Measurements from ENCODE around the gene MACF1. TPM values are rescaled to one million over a fixed set of nuclear protein-coding genes. Genes with fewer than 3 reads are reported as not detected.

MACF1 gene
- total RNA-seq, 1 donor from 2014 or later, result 226 TPM

DNA sequence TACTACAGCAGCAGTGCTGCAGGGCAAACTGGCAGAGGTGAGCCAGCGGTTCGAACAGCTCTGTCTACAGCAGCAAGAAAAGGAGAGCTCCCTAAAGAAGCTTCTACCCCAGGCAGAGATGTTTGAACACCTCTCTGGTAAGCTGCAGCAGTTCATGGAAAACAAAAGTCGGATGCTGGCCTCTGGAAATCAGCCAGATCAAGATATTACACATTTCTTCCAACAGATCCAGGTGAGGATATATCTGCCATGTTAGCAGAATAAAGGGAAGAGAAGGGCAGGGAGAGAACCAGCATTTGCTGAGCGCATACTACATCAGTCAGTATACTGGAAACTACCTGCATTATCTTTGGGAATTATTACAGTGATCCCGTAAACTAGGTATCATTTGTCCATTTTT lies 157.0 kb downstream of the MACF1 start:
- Histone ChIP-seq H3K4me1 (ENCODE audit: control insufficient read depth in 3 of 3, insufficient read depth in 3 of 3, low read length in 3 of 3) (peaks cover 0 to 11% (median 3%) of the 10 kb centered on the region in 3 donors), H3K27ac (ENCODE audit: low read depth, low read length) (no peak overlapping the region), H3K4me3 (ENCODE audit: low read length in 3 of 3) (no peak overlapping the region), H3K36me3 (ENCODE audit: control insufficient read depth in 3 of 3, insufficient read depth in 3 of 3, low read length in 3 of 3) (peaks cover 27 to 51% (median 43%) of the 10 kb centered on the region in 3 donors), H3K9ac (ENCODE audit: low read depth in 1 of 3, low read length in 3 of 3) (no peak overlapping the region), H3K27me3 (ENCODE audit: control insufficient read depth in 3 of 3, insufficient read depth in 3 of 3, low read length in 3 of 3) (no peaks in the 10 kb centered on the region), H3K9me3 (ENCODE audit: control insufficient read depth in 3 of 3, low read length in 3 of 3) (no peaks in the 10 kb centered on the region)

- Histone ChIP-seq H3K9me3 (ENCODE audit: control insufficient read depth in 3 of 3, low read length in 3 of 3) (no peaks in the 10 kb centered on the region), H3K27ac (ENCODE audit: low read depth, low read length) (no peak overlapping the region), H3K9ac (ENCODE audit: low read depth in 1 of 3, low read length in 3 of 3) (no peak overlapping the region), H3K4me3 (ENCODE audit: low read length in 3 of 3) (no peak overlapping the region), H3K4me1 (ENCODE audit: control insufficient read depth in 3 of 3, insufficient read depth in 3 of 3, low read length in 3 of 3) (peaks cover 0 to 11% (median 3%) of the 10 kb centered on the region in 3 donors), H3K27me3 (ENCODE audit: control insufficient read depth in 3 of 3, insufficient read depth in 3 of 3, low read length in 3 of 3) (no peaks in the 10 kb centered on the region), H3K36me3 (ENCODE audit: control insufficient read depth in 3 of 3, insufficient read depth in 3 of 3, low read length in 3 of 3) (peaks cover 18 to 36% (median 31%) of the 10 kb centered on the region in 3 donors)
These were observed 158.8 kb downstream of the MACF1 start for GRCh38 chr1:39363267-39363666.

- Histone ChIP-seq H3K4me1 (ENCODE audit: control insufficient read depth in 3 of 3, insufficient read depth in 3 of 3, low read length in 3 of 3) (no peaks in the 10 kb centered on the region), H3K36me3 (ENCODE audit: control insufficient read depth in 3 of 3, insufficient read depth in 3 of 3, low read length in 3 of 3) (peaks cover 7 to 26% (median 16%) of the 10 kb centered on the region in 3 donors), H3K27me3 (ENCODE audit: control insufficient read depth in 3 of 3, insufficient read depth in 3 of 3, low read length in 3 of 3) (no peaks in the 10 kb centered on the region), H3K9me3 (ENCODE audit: control insufficient read depth in 3 of 3, low read length in 3 of 3) (no peaks in the 10 kb centered on the region), H3K27ac (ENCODE audit: low read depth, low read length) (no peak overlapping the region), H3K9ac (ENCODE audit: low read depth in 1 of 3, low read length in 3 of 3) (no peak overlapping the region), H3K4me3 (ENCODE audit: low read length in 3 of 3) (no peak overlapping the region)
These were observed 163.6 kb downstream of the MACF1 start for GRCh38 chr1:39368045-39368444.

DNA sequence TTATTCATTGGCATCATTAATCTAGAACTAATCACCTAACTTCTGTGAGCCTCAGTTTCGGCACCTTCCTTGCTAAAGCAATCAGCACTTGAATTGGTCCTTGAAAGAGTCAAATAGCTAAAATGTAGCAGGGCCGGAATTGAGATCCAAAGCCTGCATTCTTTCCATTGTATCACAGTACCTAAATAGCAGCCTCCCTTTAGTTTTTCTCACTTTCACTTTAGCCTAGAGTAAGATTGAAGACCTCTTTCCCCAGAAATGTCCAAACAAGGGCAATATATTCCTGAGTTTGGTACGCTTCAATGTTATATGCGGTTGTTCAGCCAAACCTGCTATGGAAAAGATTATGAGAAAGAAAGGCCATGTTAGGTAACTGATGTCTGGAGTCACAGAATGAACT lies 165.1 kb downstream of the MACF1 start:
- Histone ChIP-seq H3K27me3 (ENCODE audit: control insufficient read depth in 3 of 3, insufficient read depth in 3 of 3, low read length in 3 of 3) (no peaks in the 10 kb centered on the region), H3K4me3 (ENCODE audit: low read length in 3 of 3) (no peak overlapping the region), H3K27ac (ENCODE audit: low read depth, low read length) (no peak overlapping the region), H3K9me3 (ENCODE audit: control insufficient read depth in 3 of 3, low read length in 3 of 3) (no peaks in the 10 kb centered on the region), H3K9ac (ENCODE audit: low read depth in 1 of 3, low read length in 3 of 3) (no peak overlapping the region), H3K4me1 (ENCODE audit: control insufficient read depth in 3 of 3, insufficient read depth in 3 of 3, low read length in 3 of 3) (no peaks in the 10 kb centered on the region), H3K36me3 (ENCODE audit: control insufficient read depth in 3 of 3, insufficient read depth in 3 of 3, low read length in 3 of 3) (peaks cover 7 to 26% (median 16%) of the 10 kb centered on the region in 3 donors)

- H3K9me3 ChIP-seq (ENCODE audit: control insufficient read depth in 3 of 3, low read length in 3 of 3), result no peaks in the 10 kb centered on the region
- H3K27ac ChIP-seq (ENCODE audit: low read depth, low read length), result no peak overlapping the region
- H3K4me1 ChIP-seq (ENCODE audit: control insufficient read depth in 3 of 3, insufficient read depth in 3 of 3, low read length in 3 of 3), result no peaks in the 10 kb centered on the region
- no peak overlapping the region for H3K9ac ChIP-seq (ENCODE audit: low read depth in 1 of 3, low read length in 3 of 3)
- H3K4me3 ChIP-seq (ENCODE audit: low read length in 3 of 3), result no peak overlapping the region
- peaks cover 7 to 26% (median 16%) of the 10 kb centered on the region in 3 donors for H3K36me3 ChIP-seq (ENCODE audit: control insufficient read depth in 3 of 3, insufficient read depth in 3 of 3, low read length in 3 of 3)
- no peaks in the 10 kb centered on the region for H3K27me3 ChIP-seq (ENCODE audit: control insufficient read depth in 3 of 3, insufficient read depth in 3 of 3, low read length in 3 of 3)
These were observed 166.1 kb downstream of the MACF1 start for GRCh38 chr1:39370602-39371001.

DNA sequence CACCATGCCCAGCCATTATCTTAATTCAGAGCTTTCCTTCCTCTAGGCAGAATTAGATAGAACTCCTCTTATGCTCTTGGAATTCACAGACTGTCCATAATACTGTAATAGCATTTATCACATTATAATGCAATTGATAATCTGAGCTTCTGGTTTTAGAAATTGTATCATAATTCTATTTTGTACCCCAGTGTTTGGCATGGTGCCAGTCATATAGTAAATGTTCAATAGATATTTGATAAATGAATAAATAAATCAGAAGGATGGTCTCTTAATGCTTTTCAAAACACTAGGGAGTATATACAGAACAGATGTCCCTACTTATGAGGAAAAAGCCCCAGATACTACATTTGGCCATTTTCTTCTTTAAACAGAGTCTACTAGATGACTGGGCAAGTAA lies 167.6 kb downstream of the MACF1 start:
- no peak overlapping the region for H3K27ac ChIP-seq (ENCODE audit: low read depth, low read length)
- H3K9me3 ChIP-seq (ENCODE audit: control insufficient read depth in 3 of 3, low read length in 3 of 3), result no peaks in the 10 kb centered on the region
- no peaks in the 10 kb centered on the region for H3K27me3 ChIP-seq (ENCODE audit: control insufficient read depth in 3 of 3, insufficient read depth in 3 of 3, low read length in 3 of 3)
- H3K36me3 ChIP-seq (ENCODE audit: control insufficient read depth in 3 of 3, insufficient read depth in 3 of 3, low read length in 3 of 3), result peaks cover 9 to 34% (median 16%) of the 10 kb centered on the region in 3 donors
- H3K4me3 ChIP-seq (ENCODE audit: low read length in 3 of 3), result no peak overlapping the region
- no peaks in the 10 kb centered on the region for H3K4me1 ChIP-seq (ENCODE audit: control insufficient read depth in 3 of 3, insufficient read depth in 3 of 3, low read length in 3 of 3)
- no peak overlapping the region for H3K9ac ChIP-seq (ENCODE audit: low read depth in 1 of 3, low read length in 3 of 3)

- H3K9ac ChIP-seq (ENCODE audit: low read depth in 1 of 3, low read length in 3 of 3), result no peak overlapping the region
- H3K4me1 ChIP-seq (ENCODE audit: control insufficient read depth in 3 of 3, insufficient read depth in 3 of 3, low read length in 3 of 3), result no peaks in the 10 kb centered on the region
- peaks cover 9 to 25% (median 24%) of the 10 kb centered on the region in 3 donors for H3K36me3 ChIP-seq (ENCODE audit: control insufficient read depth in 3 of 3, insufficient read depth in 3 of 3, low read length in 3 of 3)
- H3K4me3 ChIP-seq (ENCODE audit: low read length in 3 of 3), result no peak overlapping the region
- H3K27me3 ChIP-seq (ENCODE audit: control insufficient read depth in 3 of 3, insufficient read depth in 3 of 3, low read length in 3 of 3), result no peaks in the 10 kb centered on the region
- H3K9me3 ChIP-seq (ENCODE audit: control insufficient read depth in 3 of 3, low read length in 3 of 3), result no peaks in the 10 kb centered on the region
- H3K27ac ChIP-seq (ENCODE audit: low read depth, low read length), result no peak overlapping the region
These were observed 172.2 kb downstream of the MACF1 start for GRCh38 chr1:39376656-39377055.

- H3K4me1 ChIP-seq (ENCODE audit: control insufficient read depth in 3 of 3, insufficient read depth in 3 of 3, low read length in 3 of 3), result no peaks in the 10 kb centered on the region
- no peak overlapping the region for H3K9ac ChIP-seq (ENCODE audit: low read depth in 1 of 3, low read length in 3 of 3)
- no peaks in the 10 kb centered on the region for H3K27me3 ChIP-seq (ENCODE audit: control insufficient read depth in 3 of 3, insufficient read depth in 3 of 3, low read length in 3 of 3)
- peaks cover 12 to 29% (median 22%) of the 10 kb centered on the region in 3 donors for H3K36me3 ChIP-seq (ENCODE audit: control insufficient read depth in 3 of 3, insufficient read depth in 3 of 3, low read length in 3 of 3)
- H3K27ac ChIP-seq (ENCODE audit: low read depth, low read length), result no peak overlapping the region
- H3K9me3 ChIP-seq (ENCODE audit: control insufficient read depth in 3 of 3, low read length in 3 of 3), result no peaks in the 10 kb centered on the region
- H3K4me3 ChIP-seq (ENCODE audit: low read length in 3 of 3), result no peak overlapping the region
These were observed 173.9 kb downstream of the MACF1 start for GRCh38 chr1:39378377-39378776.

GRCh38 chr1:39379187-39379586 lies 174.7 kb downstream of the MACF1 start:
- H3K27ac ChIP-seq (ENCODE audit: low read depth, low read length), result no peak overlapping the region
- H3K9ac ChIP-seq (ENCODE audit: low read depth in 1 of 3, low read length in 3 of 3), result no peak overlapping the region
- H3K4me3 ChIP-seq (ENCODE audit: low read length in 3 of 3), result no peak overlapping the region
- peaks cover 12 to 34% (median 25%) of the 10 kb centered on the region in 3 donors for H3K36me3 ChIP-seq (ENCODE audit: control insufficient read depth in 3 of 3, insufficient read depth in 3 of 3, low read length in 3 of 3)
- H3K27me3 ChIP-seq (ENCODE audit: control insufficient read depth in 3 of 3, insufficient read depth in 3 of 3, low read length in 3 of 3), result no peaks in the 10 kb centered on the region
- H3K4me1 ChIP-seq (ENCODE audit: control insufficient read depth in 3 of 3, insufficient read depth in 3 of 3, low read length in 3 of 3), result no peaks in the 10 kb centered on the region
- H3K9me3 ChIP-seq (ENCODE audit: control insufficient read depth in 3 of 3, low read length in 3 of 3), result no peaks in the 10 kb centered on the region

- no peak overlapping the region for H3K9ac ChIP-seq (ENCODE audit: low read depth in 1 of 3, low read length in 3 of 3)
- peaks cover 12 to 36% (median 25%) of the 10 kb centered on the region in 3 donors for H3K36me3 ChIP-seq (ENCODE audit: control insufficient read depth in 3 of 3, insufficient read depth in 3 of 3, low read length in 3 of 3)
- H3K4me3 ChIP-seq (ENCODE audit: low read length in 3 of 3), result no peak overlapping the region
- no peaks in the 10 kb centered on the region for H3K27me3 ChIP-seq (ENCODE audit: control insufficient read depth in 3 of 3, insufficient read depth in 3 of 3, low read length in 3 of 3)
- no peaks in the 10 kb centered on the region for H3K4me1 ChIP-seq (ENCODE audit: control insufficient read depth in 3 of 3, insufficient read depth in 3 of 3, low read length in 3 of 3)
- H3K27ac ChIP-seq (ENCODE audit: low read depth, low read length), result no peak overlapping the region
- no peaks in the 10 kb centered on the region for H3K9me3 ChIP-seq (ENCODE audit: control insufficient read depth in 3 of 3, low read length in 3 of 3)
These were observed 175.5 kb downstream of the MACF1 start for GRCh38 chr1:39380036-39380435.

Measured in skeletal muscle tissue (tissue), 4 donors.